Astrocyte (in vitro differentiated cells and primary cell): ENCODE results near the gene ATP5MK.

Experiments
- CTCF ChIP-seq: IDR thresholded peaks from 2 replicates; pipeline ENCODE4 v1.5.1; 2011; ENCODE audit warnings: low read depth, mild to moderate bottlenecking, inconsistent platforms, low read length, moderate library complexity; ENCODE audit not compliant: insufficient read depth
- EZH2 ChIP-seq: IDR thresholded peaks from 2 replicates; pipeline ENCODE4 v1.6.1; 2012; ENCODE audit warnings: mild to moderate bottlenecking, low read length, inconsistent platforms; ENCODE audit not compliant: insufficient read depth

- no peak for TF ChIP-seq CTCF
- no peak for TF ChIP-seq EZH2
Observed at GRCh38 chr10:103428989-103429643, 32.8 kb upstream of the ATP5MK start.
